Measurements from ENCODE around the gene HMGB1. TPM values are rescaled to one million over a fixed set of nuclear protein-coding genes. Genes with fewer than 3 reads are reported as not detected.
"Not testable (repeated sequence)": the region's sequence is repeated elsewhere in the genome, so short reads cannot be mapped to it uniquely, and the experiment has no call there.

Gene HMGB1
- total RNA-seq, 1 donor from 2014 or later = 476 TPM

DNA sequence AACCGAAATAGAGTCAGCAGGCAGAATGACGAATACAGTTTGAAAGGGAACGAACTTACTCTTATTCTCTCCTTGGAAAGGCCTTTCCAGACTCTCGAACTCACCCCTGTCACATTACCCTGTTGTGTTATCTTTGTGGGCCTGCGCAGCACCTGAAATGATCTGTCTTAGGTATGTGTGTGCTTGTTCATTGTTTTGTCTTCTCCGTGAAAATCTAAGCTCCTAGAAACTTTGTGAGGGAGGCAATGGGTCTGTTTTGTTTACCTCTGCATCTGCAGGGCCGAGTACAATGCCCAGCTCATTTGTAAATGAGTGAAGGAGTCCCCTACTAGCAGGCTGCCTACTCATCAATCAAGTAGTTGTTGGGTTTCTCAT, 19.6 kb downstream of the HMGB1 start:
- Mint-ChIP-seq H3K27me3 (ENCODE audit: low read depth) (no peaks in the 10 kb centered on the region), H3K9me3 (peaks cover 3% of the 10 kb centered on the region), H3K27ac (peak overlapping the region; percentile 34), H3K4me1 (peaks cover 7% of the 10 kb centered on the region), H3K36me3 (no peaks in the 10 kb centered on the region), H3K4me3 (peak overlapping the region; percentile 56)
- TF ChIP-seq, protein P1, sequence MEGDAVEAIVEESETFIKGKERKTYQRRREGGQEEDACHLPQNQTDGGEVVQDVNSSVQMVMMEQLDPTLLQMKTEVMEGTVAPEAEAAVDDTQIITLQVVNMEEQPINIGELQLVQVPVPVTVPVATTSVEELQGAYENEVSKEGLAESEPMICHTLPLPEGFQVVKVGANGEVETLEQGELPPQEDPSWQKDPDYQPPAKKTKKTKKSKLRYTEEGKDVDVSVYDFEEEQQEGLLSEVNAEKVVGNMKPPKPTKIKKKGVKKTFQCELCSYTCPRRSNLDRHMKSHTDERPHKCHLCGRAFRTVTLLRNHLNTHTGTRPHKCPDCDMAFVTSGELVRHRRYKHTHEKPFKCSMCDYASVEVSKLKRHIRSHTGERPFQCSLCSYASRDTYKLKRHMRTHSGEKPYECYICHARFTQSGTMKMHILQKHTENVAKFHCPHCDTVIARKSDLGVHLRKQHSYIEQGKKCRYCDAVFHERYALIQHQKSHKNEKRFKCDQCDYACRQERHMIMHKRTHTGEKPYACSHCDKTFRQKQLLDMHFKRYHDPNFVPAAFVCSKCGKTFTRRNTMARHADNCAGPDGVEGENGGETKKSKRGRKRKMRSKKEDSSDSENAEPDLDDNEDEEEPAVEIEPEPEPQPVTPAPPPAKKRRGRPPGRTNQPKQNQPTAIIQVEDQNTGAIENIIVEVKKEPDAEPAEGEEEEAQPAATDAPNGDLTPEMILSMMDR (IDR thresholded peaks at IDR 0.05; ENCODE audit: unreplicated experiment) = no peak
- DNase-seq (ENCODE audit: low spot score in 2 of 2, unreplicated experiment in 2 of 2) = no peak

DNA sequence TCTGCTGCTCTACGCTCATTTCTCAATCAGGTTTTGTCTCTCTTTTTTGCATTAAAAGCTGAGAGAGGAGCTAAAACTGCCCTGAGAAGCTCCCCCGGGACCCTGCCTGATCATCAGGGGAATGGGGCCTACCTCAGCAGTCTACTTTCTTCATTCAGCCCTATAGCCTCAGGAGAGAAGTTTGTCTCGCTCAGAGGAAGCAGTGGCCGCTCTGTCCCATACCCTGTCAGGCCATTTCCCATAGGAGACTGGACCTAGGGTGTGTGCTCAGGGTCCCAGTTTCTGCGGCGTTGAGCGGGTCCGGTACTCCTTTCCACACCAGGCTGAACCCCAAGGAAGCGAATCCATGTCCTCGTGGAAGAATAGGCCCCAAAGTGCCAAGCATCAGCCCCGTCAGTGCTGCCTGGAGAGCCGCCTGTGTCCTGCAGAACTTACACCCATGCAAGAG, 21.8 kb downstream of the HMGB1 start:
- TF ChIP-seq, protein P1 (IDR thresholded peaks at IDR 0.05; ENCODE audit: unreplicated experiment) = no peak
- Mint-ChIP-seq H3K9me3 (peaks cover 3% of the 10 kb centered on the region), H3K4me3 (no peak overlapping the region), H3K27me3 (ENCODE audit: low read depth) (no peaks in the 10 kb centered on the region), H3K27ac (no peak overlapping the region), H3K36me3 (no peaks in the 10 kb centered on the region), H3K4me1 (peaks cover 7% of the 10 kb centered on the region)
- DNase-seq (ENCODE audit: low spot score in 2 of 2, unreplicated experiment in 2 of 2) = no peak

DNA sequence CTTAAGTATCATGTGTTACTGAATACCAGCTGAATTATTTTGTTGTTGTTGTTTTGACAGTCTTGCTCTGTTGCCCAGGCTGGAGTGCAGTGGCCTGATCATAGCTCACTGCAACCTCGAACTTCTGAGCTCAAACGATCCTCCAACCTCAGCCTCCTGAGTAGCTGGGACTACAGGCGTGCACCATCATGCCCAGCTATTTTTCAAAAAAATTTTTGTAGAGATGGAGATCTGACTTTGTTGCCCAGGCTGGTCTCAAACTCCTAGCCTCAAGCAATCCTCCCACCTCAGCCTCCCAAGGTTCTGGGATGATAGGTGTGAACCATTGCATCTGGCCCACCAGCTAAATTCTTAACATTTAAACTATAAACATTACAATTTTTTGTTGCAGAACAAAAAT, 22.2 kb downstream of the HMGB1 start:
- not testable (repeated sequence) for DNase-seq (ENCODE audit: low spot score in 2 of 2, unreplicated experiment in 2 of 2); H3K27me3 Mint-ChIP-seq (ENCODE audit: low read depth); H3K4me3 Mint-ChIP-seq; H3K36me3 Mint-ChIP-seq; H3K27ac Mint-ChIP-seq; H3K9me3 Mint-ChIP-seq; H3K4me1 Mint-ChIP-seq

DNA sequence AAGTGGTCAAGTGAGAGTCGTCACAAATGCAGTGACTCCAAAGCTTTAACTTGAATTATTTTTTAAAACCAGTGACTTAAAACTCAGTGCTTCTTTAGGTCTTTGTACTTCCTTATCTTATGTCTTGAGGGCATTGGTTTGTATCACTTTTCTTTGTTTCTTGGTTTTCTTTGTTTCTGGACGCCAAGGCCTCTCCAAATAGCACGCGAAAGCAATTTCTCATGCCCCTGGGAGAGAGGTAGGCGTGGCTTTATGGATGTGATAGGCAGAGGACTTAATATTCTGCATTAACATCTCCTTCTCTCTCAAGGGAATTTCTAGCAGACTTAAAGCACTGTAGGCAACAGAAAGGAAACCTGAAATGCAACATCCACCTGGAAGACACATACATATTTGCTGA, 22.8 kb downstream of the HMGB1 start:
- Mint-ChIP-seq H3K27me3 (ENCODE audit: low read depth) (no peaks in the 10 kb centered on the region), H3K9me3 (peaks cover 3% of the 10 kb centered on the region), H3K4me3 (no peak overlapping the region), H3K27ac (no peak overlapping the region), H3K36me3 (no peaks in the 10 kb centered on the region), H3K4me1 (peaks cover 7% of the 10 kb centered on the region)
- TF ChIP-seq, protein P1 (IDR thresholded peaks at IDR 0.05; ENCODE audit: unreplicated experiment) = no peak
- no peak for DNase-seq (ENCODE audit: low spot score in 2 of 2, unreplicated experiment in 2 of 2)

DNA sequence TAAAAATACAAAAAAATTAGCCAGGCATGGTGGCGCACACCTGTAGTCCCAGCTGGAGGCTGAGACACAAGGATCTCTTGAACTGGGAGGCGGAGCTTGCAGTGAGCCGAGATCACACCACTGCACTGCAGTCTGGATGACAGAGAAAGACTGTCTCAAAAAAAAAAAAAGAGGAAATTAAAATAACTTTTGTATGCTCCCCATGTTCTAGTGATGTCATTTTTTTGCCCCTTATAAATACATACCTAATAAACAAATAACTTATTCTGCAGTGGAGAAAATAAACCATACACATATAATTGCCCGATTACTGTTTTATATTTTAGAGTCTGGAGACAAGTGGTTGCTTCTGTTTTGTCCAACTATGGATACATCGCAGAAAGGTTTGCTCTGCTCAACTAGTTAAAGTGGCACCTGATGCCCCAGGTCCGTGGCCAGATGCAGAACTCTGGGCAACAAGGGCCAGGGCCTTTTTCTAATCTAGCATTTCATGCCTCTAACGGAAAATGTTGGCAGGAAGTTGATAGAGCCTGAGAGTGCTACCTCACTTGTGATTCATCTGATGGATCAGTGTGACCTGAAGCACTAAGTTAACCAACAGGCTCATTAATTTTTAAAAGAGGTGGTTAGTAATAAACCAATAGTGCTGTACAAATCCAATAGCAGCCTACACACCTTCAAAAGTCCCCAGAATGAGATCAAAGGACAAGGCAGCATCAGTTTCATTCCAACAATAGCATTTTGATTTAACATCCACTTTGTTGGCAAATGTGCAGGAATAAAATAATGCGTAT, 24.6 kb downstream of the HMGB1 start:
- H3K4me3 Mint-ChIP-seq = no peak overlapping the region
- peaks cover 4% of the 10 kb centered on the region for H3K4me1 Mint-ChIP-seq
- H3K36me3 Mint-ChIP-seq = no peaks in the 10 kb centered on the region
- DNase-seq (ENCODE audit: low spot score in 2 of 2, unreplicated experiment in 2 of 2) = no peak
- no peak overlapping the region for H3K27ac Mint-ChIP-seq
- TF ChIP-seq, protein P1 (IDR thresholded peaks at IDR 0.05; ENCODE audit: unreplicated experiment) = no peak
- peaks cover 3% of the 10 kb centered on the region for H3K9me3 Mint-ChIP-seq
- H3K27me3 Mint-ChIP-seq (ENCODE audit: low read depth) = peaks cover 9% of the 10 kb centered on the region

DNA sequence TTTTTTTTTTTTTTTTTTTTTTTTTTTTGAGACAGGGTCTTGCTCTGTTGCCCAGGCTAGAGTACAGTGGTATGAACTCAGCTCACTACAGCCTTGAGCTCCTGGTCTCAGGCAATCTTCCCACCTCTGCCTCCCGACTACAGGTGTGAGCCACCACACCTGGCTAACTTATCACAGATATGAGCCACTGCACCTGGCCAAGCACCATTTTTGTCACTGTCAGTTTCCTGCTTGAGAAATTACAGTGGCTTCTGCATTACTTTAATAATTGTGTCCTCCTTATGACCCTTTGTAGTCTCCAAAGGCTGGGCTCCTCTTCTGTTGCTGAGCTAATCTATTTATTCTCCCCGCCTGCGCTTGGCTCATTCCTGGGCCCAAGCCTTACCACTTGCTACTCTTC, 27.4 kb downstream of the HMGB1 start:
- no peaks in the 10 kb centered on the region for H3K36me3 Mint-ChIP-seq
- H3K9me3 Mint-ChIP-seq = peaks cover 3% of the 10 kb centered on the region
- no peak overlapping the region for H3K4me3 Mint-ChIP-seq
- TF ChIP-seq, protein P1 (IDR thresholded peaks at IDR 0.05; ENCODE audit: unreplicated experiment) = no peak
- no peak for DNase-seq (ENCODE audit: low spot score in 2 of 2, unreplicated experiment in 2 of 2)
- no peak overlapping the region for H3K27ac Mint-ChIP-seq
- H3K27me3 Mint-ChIP-seq (ENCODE audit: low read depth) = peaks cover 12% of the 10 kb centered on the region
- H3K4me1 Mint-ChIP-seq = peaks cover 2% of the 10 kb centered on the region
